ENCODE data around the gene SH2D6. TPM values are rescaled to one million over a fixed set of nuclear protein-coding genes. Genes with fewer than 3 reads are reported as not detected.
"Not testable (repeated sequence)": the region's sequence is repeated elsewhere in the genome, so short reads cannot be mapped to it uniquely, and the experiment has no call there.

SH2D6 gene
- polyA plus RNA-seq, 1 donor from 2014 or later = not detected

- Histone ChIP-seq H3K9ac (ENCODE audit: low read length) (no peak overlapping the region), H3K4me2 (ENCODE audit: low read length) (no peak overlapping the region), H3K79me2 (replicated peaks; ENCODE audit: insufficient read depth, low read length) (no peaks in the 10 kb centered on the region), H3F3A (ENCODE audit: insufficient read depth, low read length, poor library complexity, severe bottlenecking) (no peaks in the 10 kb centered on the region), H4K20me1 (ENCODE audit: insufficient read depth) (no peaks in the 10 kb centered on the region), H2AFZ (ENCODE audit: low read depth, low read length) (no peak overlapping the region), H3K27ac (ENCODE audit: low read length) (no peak overlapping the region), H3K9me3 (ENCODE audit: low read length) (no peaks in the 10 kb centered on the region), H3K9me2 (ENCODE audit: insufficient read depth, low read length) (no peaks in the 10 kb centered on the region), H3K4me3 (ENCODE audit: low read length) (no peak overlapping the region), H3K27me3 (ENCODE audit: insufficient read depth, low read depth, low read length) (no peaks in the 10 kb centered on the region), H3K36me3 (ENCODE audit: insufficient read depth, low read length) (no peaks in the 10 kb centered on the region)
- no peak for TF ChIP-seq POLR2AphosphoS5 (IDR thresholded peaks at IDR 0.05)
- no peak for TF ChIP-seq MXI1 (conservative IDR thresholded peaks at IDR 0.05; ENCODE audit: poor library complexity, severe bottlenecking)
- TF ChIP-seq EZH2 (IDR thresholded peaks at IDR 0.05; ENCODE audit: borderline replicate concordance, insufficient read depth, low read length, poor library complexity, severe bottlenecking) = no peak
- TF ChIP-seq SMC3 (conservative IDR thresholded peaks at IDR 0.05; ENCODE audit: poor library complexity) = no peak
- TF ChIP-seq CTCF (IDR thresholded peaks at IDR 0.05; ENCODE audit: poor library complexity, severe bottlenecking) = no peak
- TF ChIP-seq RAD21 (conservative IDR thresholded peaks at IDR 0.05) = no peak
- TF ChIP-seq TAF1 (IDR thresholded peaks at IDR 0.05; ENCODE audit: low read depth) = no peak
- no peak for TF ChIP-seq EP300 (conservative IDR thresholded peaks at IDR 0.05; ENCODE audit: poor library complexity, severe bottlenecking)
- TF ChIP-seq REST (IDR thresholded peaks at IDR 0.05; ENCODE audit: borderline replicate concordance) = no peak
Measured at GRCh38 chr2:85481818-85482777, 63.6 kb downstream of the SH2D6 start.

- H3K9me2 ChIP-seq (ENCODE audit: insufficient read depth, low read length); H3K9ac ChIP-seq (ENCODE audit: low read length); H3K27ac ChIP-seq (ENCODE audit: low read length); H3F3A ChIP-seq (ENCODE audit: insufficient read depth, low read length, poor library complexity, severe bottlenecking); H3K79me2 ChIP-seq (replicated peaks; ENCODE audit: insufficient read depth, low read length); H3K36me3 ChIP-seq (ENCODE audit: insufficient read depth, low read length); H3K27me3 ChIP-seq (ENCODE audit: insufficient read depth, low read depth, low read length); H3K9me3 ChIP-seq (ENCODE audit: low read length); H4K20me1 ChIP-seq (ENCODE audit: insufficient read depth); H3K4me2 ChIP-seq (ENCODE audit: low read length); H2AFZ ChIP-seq (ENCODE audit: low read depth, low read length); H3K4me3 ChIP-seq (ENCODE audit: low read length): not testable (repeated sequence)
Measured at GRCh38 chr2:85484615-85485014, 66.1 kb downstream of the SH2D6 start.
